Chondrocyte (in vitro differentiated cells): ENCODE data around the gene CFAP97D2. TPM values are rescaled to one million over a fixed set of nuclear protein-coding genes. Genes with fewer than 3 reads are reported as not detected.
A peak's percentile ranks its signal among the peaks of the same experiment; 100 is the strongest.

Experiments
- DNase-seq: peaks from one replicate; pipeline ENCODE4 v3.0.0; 2021; ENCODE audit warnings: mixed read lengths, low spot score
- H3K27ac Mint-ChIP-seq: one replicate; pipeline ENCODE4 v1.8.0; 2021; ENCODE audit warnings: mild to moderate bottlenecking, moderate library complexity, mixed read lengths; ENCODE audit not compliant: unreplicated experiment
- H3K27me3 Mint-ChIP-seq: 2 replicates; pipeline ENCODE4 v1.8.0; 2021; ENCODE audit warnings: low read depth, mixed read lengths
- H3K36me3 Mint-ChIP-seq: 2 replicates; pipeline ENCODE4 v1.8.0; 2021; ENCODE audit warnings: low read depth, mixed read lengths
- H3K4me1 Mint-ChIP-seq: 2 replicates; pipeline ENCODE4 v1.8.0; 2021; ENCODE audit warnings: low read depth, mild to moderate bottlenecking, mixed read lengths
- H3K4me3 Mint-ChIP-seq: one replicate; pipeline ENCODE4 v1.8.0; 2021; ENCODE audit warnings: mild to moderate bottlenecking, moderate library complexity, mixed read lengths; ENCODE audit not compliant: unreplicated experiment
- H3K9me3 Mint-ChIP-seq: 2 replicates; pipeline ENCODE4 v1.8.0; 2021; ENCODE audit warnings: low read depth, mixed read lengths
- total RNA-seq: library from RNA; stranded (reverse); gene quantifications from 3 replicates; pipeline ENCODE4 v1.2.1, GENCODE V29; 2021
- TF ChIP-seq, protein P1 (sequence below): fragments of 200-600 bp; sonication (generic); IDR thresholded peaks from 2 replicates; pipeline ENCODE4 v1.5.0; 2021; ENCODE audit warnings: antibody characterized with exemption, mild to moderate bottlenecking, moderate library complexity

CFAP97D2 gene
- total RNA-seq, 1 donor from 2014 or later: not detected

DNA sequence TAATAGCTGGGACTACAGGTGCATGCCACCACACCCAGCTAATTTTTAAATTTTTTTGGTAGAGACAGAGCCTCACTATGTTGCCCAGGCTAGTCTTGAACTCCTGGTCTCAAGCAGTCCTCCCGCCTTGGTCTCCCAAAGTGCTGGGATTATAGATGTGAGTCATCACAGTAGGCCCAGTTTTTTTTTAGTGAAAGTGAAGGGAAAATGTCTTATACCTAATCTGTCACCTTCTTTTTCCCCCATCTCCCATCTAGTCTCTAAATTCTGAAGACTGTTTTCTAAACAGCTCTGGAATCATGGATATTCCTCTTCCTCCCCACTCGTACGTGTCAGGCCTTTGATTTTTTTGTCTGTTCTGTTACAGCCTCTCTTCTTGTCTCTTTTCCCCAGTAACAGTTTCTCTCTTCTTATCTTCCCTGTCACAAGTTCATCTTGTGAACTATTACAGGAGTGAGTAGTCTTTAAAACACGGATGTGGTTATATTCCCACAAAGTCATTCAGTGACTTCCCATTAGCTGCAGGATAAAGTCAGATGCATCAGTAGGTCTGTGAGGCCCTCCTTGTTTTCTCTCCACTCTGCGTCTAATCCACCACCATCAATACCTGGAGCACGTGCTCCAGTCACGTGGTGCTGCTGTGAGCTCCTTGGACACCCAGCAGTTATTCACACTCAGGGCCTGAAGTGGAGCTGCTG lies 58.5 kb downstream of the CFAP97D2 start:
- H3K9me3 Mint-ChIP-seq: no peaks in the 10 kb centered on the region

DNA sequence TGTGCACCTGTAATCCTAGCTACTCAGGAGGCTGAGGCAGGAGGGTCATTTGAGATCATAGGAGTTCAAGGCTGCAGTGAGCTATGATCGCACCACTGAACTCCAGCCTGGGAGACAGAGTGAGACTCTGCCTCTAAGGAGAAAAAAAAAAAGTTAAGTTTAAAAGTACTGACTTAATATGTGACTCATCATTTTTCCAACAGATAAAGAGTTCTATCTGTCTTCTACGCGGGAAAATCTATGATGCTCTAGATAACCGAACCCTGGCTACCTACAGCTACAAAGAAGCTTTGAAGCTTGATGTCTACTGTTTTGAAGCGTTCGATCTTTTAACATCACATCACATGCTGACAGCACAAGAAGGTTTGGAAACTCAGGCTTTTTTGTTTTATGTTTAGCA lies 62.9 kb downstream of the CFAP97D2 start:
- Mint-ChIP-seq H3K36me3 (peaks cover 44% of the 10 kb centered on the region), H3K9me3 (no peaks in the 10 kb centered on the region), H3K27ac (no peak overlapping the region)

More for the DNA sequence above, 58.5 kb downstream of the CFAP97D2 start:
- peaks cover 24% of the 10 kb centered on the region for H3K36me3 Mint-ChIP-seq
- H3K4me1 Mint-ChIP-seq: peaks cover 23% of the 10 kb centered on the region
- H3K27ac Mint-ChIP-seq: no peak overlapping the region
- no peak overlapping the region for H3K4me3 Mint-ChIP-seq
- H3K27me3 Mint-ChIP-seq: no peaks in the 10 kb centered on the region
- DNase-seq: no peak
- TF ChIP-seq, protein P1, sequence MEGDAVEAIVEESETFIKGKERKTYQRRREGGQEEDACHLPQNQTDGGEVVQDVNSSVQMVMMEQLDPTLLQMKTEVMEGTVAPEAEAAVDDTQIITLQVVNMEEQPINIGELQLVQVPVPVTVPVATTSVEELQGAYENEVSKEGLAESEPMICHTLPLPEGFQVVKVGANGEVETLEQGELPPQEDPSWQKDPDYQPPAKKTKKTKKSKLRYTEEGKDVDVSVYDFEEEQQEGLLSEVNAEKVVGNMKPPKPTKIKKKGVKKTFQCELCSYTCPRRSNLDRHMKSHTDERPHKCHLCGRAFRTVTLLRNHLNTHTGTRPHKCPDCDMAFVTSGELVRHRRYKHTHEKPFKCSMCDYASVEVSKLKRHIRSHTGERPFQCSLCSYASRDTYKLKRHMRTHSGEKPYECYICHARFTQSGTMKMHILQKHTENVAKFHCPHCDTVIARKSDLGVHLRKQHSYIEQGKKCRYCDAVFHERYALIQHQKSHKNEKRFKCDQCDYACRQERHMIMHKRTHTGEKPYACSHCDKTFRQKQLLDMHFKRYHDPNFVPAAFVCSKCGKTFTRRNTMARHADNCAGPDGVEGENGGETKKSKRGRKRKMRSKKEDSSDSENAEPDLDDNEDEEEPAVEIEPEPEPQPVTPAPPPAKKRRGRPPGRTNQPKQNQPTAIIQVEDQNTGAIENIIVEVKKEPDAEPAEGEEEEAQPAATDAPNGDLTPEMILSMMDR: no peak

DNA sequence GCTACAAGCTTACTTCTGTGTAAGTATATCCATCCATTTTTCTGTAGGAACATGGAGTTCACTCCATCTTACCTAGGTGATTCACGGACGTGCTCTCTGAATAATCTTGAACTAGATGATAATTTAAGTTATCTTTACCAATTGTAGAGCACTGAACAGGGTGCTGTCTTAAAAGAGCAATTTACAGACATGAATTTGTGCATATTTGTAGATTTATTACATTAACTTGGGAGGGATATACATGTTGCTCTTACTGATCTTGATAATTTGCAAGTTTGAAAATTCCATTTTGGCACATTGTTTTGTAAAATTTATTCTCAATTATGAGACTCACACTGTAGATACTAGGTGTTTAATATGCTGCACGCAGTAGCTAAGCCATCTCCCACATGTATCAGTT lies 64.9 kb downstream of the CFAP97D2 start:
- no peaks in the 10 kb centered on the region for H3K9me3 Mint-ChIP-seq
- H3K4me1 Mint-ChIP-seq: peaks cover 22% of the 10 kb centered on the region
- H3K4me3 Mint-ChIP-seq: no peak overlapping the region
- DNase-seq: no peak
- no peaks in the 10 kb centered on the region for H3K27me3 Mint-ChIP-seq
- TF ChIP-seq, protein P1: no peak
- H3K36me3 Mint-ChIP-seq: peaks cover 44% of the 10 kb centered on the region
- no peak overlapping the region for H3K27ac Mint-ChIP-seq

More for the DNA sequence above, 62.9 kb downstream of the CFAP97D2 start:
- H3K27me3 Mint-ChIP-seq: no peaks in the 10 kb centered on the region
- no peak for DNase-seq
- TF ChIP-seq, protein P1: no peak
- H3K4me3 Mint-ChIP-seq: no peak overlapping the region
- H3K4me1 Mint-ChIP-seq: peaks cover 12% of the 10 kb centered on the region

DNA sequence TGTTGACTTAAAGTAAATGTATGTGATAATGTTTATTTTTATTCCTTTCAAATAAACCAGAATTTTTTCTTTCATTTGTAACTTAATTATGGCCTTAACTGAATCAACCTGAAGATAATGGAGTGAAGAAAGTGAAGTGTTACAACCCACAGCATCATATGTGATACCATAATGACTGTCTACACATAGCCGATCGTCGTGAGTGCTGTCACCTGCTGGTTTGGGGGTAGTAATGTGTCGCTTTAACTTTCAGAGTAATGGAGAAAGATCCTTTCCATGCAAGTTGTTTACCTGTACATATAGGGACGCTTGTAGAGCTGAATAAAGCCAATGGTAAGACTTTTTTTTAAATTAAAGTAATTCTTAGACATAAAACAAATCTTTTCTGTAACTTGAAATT lies 65.6 kb downstream of the CFAP97D2 start:
- H3K4me3 Mint-ChIP-seq: no peak overlapping the region
- no peak for DNase-seq
- peaks cover 22% of the 10 kb centered on the region for H3K4me1 Mint-ChIP-seq
- H3K9me3 Mint-ChIP-seq: no peaks in the 10 kb centered on the region
- no peak overlapping the region for H3K27ac Mint-ChIP-seq
- peaks cover 41% of the 10 kb centered on the region for H3K36me3 Mint-ChIP-seq
- no peaks in the 10 kb centered on the region for H3K27me3 Mint-ChIP-seq
- TF ChIP-seq, protein P1: no peak

DNA sequence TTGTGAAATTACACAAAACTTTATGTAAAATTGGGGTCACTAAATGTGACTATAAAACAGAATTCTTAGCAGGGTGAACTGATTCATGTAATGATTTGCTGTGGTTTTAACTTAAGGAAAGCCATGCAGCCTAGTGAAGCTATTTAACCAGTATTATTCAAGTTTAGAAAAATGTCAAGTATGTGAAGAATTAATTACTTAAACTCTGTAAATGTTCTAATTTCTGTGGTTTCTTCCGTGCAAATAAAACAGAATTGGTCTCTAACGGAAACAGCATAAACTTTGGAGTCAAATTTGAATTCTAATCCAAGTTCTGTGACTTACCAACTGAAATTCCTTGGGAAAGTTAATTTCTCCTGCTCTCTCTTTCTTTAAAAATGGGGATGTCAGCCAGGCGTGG lies 69.0 kb downstream of the CFAP97D2 start:
- Mint-ChIP-seq H3K36me3 (peaks cover 41% of the 10 kb centered on the region), H3K9me3 (no peaks in the 10 kb centered on the region), H3K27me3 (no peaks in the 10 kb centered on the region), H3K4me3 (no peak overlapping the region), H3K4me1 (peaks cover 22% of the 10 kb centered on the region), H3K27ac (peak overlapping the region; percentile 87)
- DNase-seq: no peak
- TF ChIP-seq, protein P1: no peak
